ENCODE results near the gene NEDD8. TPM values are rescaled to one million over a fixed set of nuclear protein-coding genes. Genes with fewer than 3 reads are reported as not detected.

The NEDD8 gene
- total and polyA plus RNA-seq, 2 experiments from 2014 or later, result 130 to 418 TPM

- TF ChIP-seq ZNF462 (CRISPR knock-in tag; IDR thresholded peaks at IDR 0.05) (no peak), REST (IDR thresholded peaks at IDR 0.05; ENCODE audit: unreplicated experiment) (no peak)
Measured at GRCh38 chr14:24178399-24179178, 53.6 kb downstream of the NEDD8 start (continued).

GRCh38 chr14:24177891-24178290 is 54.3 kb downstream of the NEDD8 start:
- H3K9me2 ChIP-seq (ENCODE audit: insufficient read depth), result no peaks in the 10 kb centered on the region
- H3K4me1 Mint-ChIP-seq, result 0 out of 3 replicates have a peak, but pooled peaks cover 2% of the 10 kb centered on the region
- H3F3A ChIP-seq (replicated peaks; ENCODE audit: low read depth), result no peaks in the 10 kb centered on the region
- H3K27me3 ChIP-seq (ENCODE audit: insufficient read depth), result no peaks in the 10 kb centered on the region
- H3K36me3 ChIP-seq (ENCODE audit: insufficient read depth), result no peaks in the 10 kb centered on the region; the same call in 1 of the 2 replicates
- no peaks in the 10 kb centered on the region for H3K4me1 ChIP-seq (ENCODE audit: insufficient read depth)
- peaks cover 3% of the 10 kb centered on the region; the same call in 1 of the 3 replicates for H3K9me3 Mint-ChIP-seq
- DNase-seq (ENCODE audit: low spot score), result no peak
- peaks cover 27% of the 10 kb centered on the region for H3K27me3 Mint-ChIP-seq (ENCODE audit: insufficient read depth, low read depth, poor library complexity)
- H3K36me3 Mint-ChIP-seq (ENCODE audit: low read depth), result peaks cover 59% of the 10 kb centered on the region
- no peaks in the 10 kb centered on the region; the same call in 1 of the 2 replicates for H4K20me1 ChIP-seq (replicated peaks; ENCODE audit: insufficient read depth)
- H2AFZ ChIP-seq, result no peak overlapping the region
- H3K4me3 Mint-ChIP-seq, result no peak overlapping the region
- H3K4me2 ChIP-seq, result no peak overlapping the region
- no peak overlapping the region for H3K27ac ChIP-seq (ENCODE audit: low read depth)
- H3K79me2 ChIP-seq (replicated peaks; ENCODE audit: insufficient read depth), result no peaks in the 10 kb centered on the region
- no peak overlapping the region for H3K27ac Mint-ChIP-seq
- ATAC-seq, result no peak
- no peak overlapping the region for H3K4me3 ChIP-seq
- TF ChIP-seq EZH2phosphoT487 (IDR thresholded peaks at IDR 0.05; ENCODE audit: unreplicated experiment) (no peak), EZH2 (IDR thresholded peaks at IDR 0.05; ENCODE audit: low read depth, unreplicated experiment) (no peak), ETS1 (IDR thresholded peaks at IDR 0.05) (no peak), ZNF331 (CRISPR knock-in tag; IDR thresholded peaks at IDR 0.05; ENCODE audit: low read depth) (no peak), CREB1 (CRISPR knock-in tag; IDR thresholded peaks at IDR 0.05; ENCODE audit: low read depth) (no peak), NANOG (IDR thresholded peaks at IDR 0.05; ENCODE audit: borderline replicate concordance) (no peak)

All from GM23338 (cell line).